ENCODE data around the gene TAS2R1. TPM values are rescaled to one million over a fixed set of nuclear protein-coding genes. Genes with fewer than 3 reads are reported as not detected.

Gene TAS2R1
- not detected in 2 replicates for total RNA-seq

GRCh38 chr5:9630251-9630650 is at the start of gene TAS2R1:
TAS2R1 (minus strand) TSS chr5:9630351; CDS start chr5:9630032, 319 bp downstream.

Other genes starting within 250 kb of the TAS2R1 start
- gene SEMA5A, start 84.3 kb downstream of the TAS2R1 start, total RNA-seq, result 82.2 and 86.2 TPM in 2 replicates